Upper lobe of left lung (tissue), 6 donors: ENCODE data around the gene PAH. TPM values are rescaled to one million over a fixed set of nuclear protein-coding genes. Genes with fewer than 3 reads are reported as not detected.
A peak's percentile ranks its signal among the peaks of the same experiment; 100 is the strongest.

Source experiments
- ATAC-seq, 2 donors: fragments of 200-7000 bp; cut with Tn5 transposase; one replicate each; pipeline ENCODE4 v1.9.1; 2022; ENCODE audit warnings: mild to moderate bottlenecking in 2 of 2, moderate library complexity in 2 of 2; ENCODE audit not compliant: low FRiP score in 2 of 2
- DNase-seq, 2 donors: peaks; one replicate each; pipeline ENCODE4 v3.0.0-alpha.2; 2019 to 2020
- H3K27ac ChIP-seq, 4 donors: fragments of 200-600 bp; sonication (generic); one replicate each; pipeline ENCODE4 v1.5.1; 2016 to 2019
- H3K27me3 ChIP-seq, 4 donors: fragments of 200-600 bp; sonication (generic); one replicate each; pipeline ENCODE4 v1.5.1; 2017 to 2019
- H3K36me3 ChIP-seq, 4 donors: fragments of 200-600 bp; sonication (generic); one replicate each; pipeline ENCODE4 v1.5.1; 2016 to 2019
- H3K4me1 ChIP-seq, 4 donors: fragments of 200-600 bp; sonication (generic); one replicate each; pipeline ENCODE4 v1.5.1; 2018 to 2019
- H3K4me3 ChIP-seq, 4 donors: fragments of 200-600 bp; sonication (generic); one replicate each; pipeline ENCODE4 v1.5.1; 2017 to 2019; ENCODE audit warnings: mild to moderate bottlenecking in 2 of 4, moderate library complexity in 1 of 4
- H3K9me3 ChIP-seq, 4 donors: fragments of 200-600 bp; sonication (generic); one replicate each; pipeline ENCODE4 v1.5.1; 2018 to 2019
- EP300 ChIP-seq, 4 donors: sonication (generic); formaldehyde crosslinking; IDR thresholded peaks; one replicate each; pipeline ENCODE4 v1.5.1; 2017; ENCODE audit warnings: antibody characterized with exemption in 4 of 4, control low read depth in 2 of 4
- POLR2A ChIP-seq, 4 donors: fragments of 450-650 bp; IDR thresholded peaks; one replicate each; pipeline ENCODE4 v1.5.1; 2016 to 2017; ENCODE audit warnings: antibody characterized with exemption in 4 of 4, mild to moderate bottlenecking in 2 of 4
- POLR2AphosphoS5 ChIP-seq, 2 donors: sonication (generic); formaldehyde crosslinking; IDR thresholded peaks; one replicate each; pipeline ENCODE4 v1.5.1; 2017; ENCODE audit warnings: antibody characterized with exemption in 2 of 2
- WGBS, 2 donors: methylation state at CpG; one replicate each; pipeline ENCODE4 v1.1.5; 2017 to 2018; 5-methylcytosine and 5-hydroxymethylcytosine counted together
- total RNA-seq, 6 donors: library from RNA; depleted of rRNA in 4 of 6; stranded (reverse); fragments of >200 nt in 4 of 6; gene quantifications; one replicate each; pipeline versions ENCODE4 v1.1.0 to v1.2.1, GENCODE V29; 2016 to 2021
- TF ChIP-seq, protein P1 (sequence below), 6 experiments: fragments of 450-650 bp in 4 of 6; fragments of 200-600 bp in 2 of 6; sonication (generic) in 2 of 6; IDR thresholded peaks; one replicate each; pipeline ENCODE4 v1.5.1; 2016 to 2019; ENCODE audit warnings: antibody characterized with exemption in 6 of 6
- donor health status: DM: no; HTN: no; CAD: no; lungs with moderate emphysema.
- donor health status: DM: no; HTN: yes; CAD: no; lungs with severe emphysema.

Gene PAH
- total RNA-seq, 6 donors from 2014 or later = 0.89 to 1.2 TPM; not detected in 4

DNA sequence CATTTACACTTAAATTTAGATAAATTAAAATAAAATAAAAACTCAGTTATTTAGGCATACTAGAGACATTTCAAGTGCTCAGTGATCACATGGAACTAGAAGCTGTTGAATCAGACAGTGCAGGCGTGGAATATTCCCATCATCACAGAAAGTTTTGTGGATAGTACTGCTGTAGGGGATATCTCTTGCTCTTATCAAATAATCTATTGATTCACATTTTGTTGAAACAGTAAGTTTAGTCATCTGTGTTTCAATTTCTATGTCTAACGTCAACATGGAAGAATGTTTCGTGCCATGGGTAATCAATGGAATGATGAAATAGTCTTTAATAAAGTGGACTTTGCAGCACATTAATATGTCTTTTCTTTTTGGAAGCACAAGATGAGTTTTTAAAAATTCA lies 108.6 kb downstream of the PAH start:
- Histone ChIP-seq H3K36me3 (no peaks in the 10 kb centered on the region), H3K4me1 (no peaks in the 10 kb centered on the region), H3K9me3 (no peaks in the 10 kb centered on the region), H3K27ac (no peak overlapping the region), H3K4me3 (no peak overlapping the region), H3K27me3 (no peaks in the 10 kb centered on the region)
- WGBS, 2 donors = 89 to 94% methylated on average over 3 of the region's 3 CpGs
- TF ChIP-seq, protein P1, sequence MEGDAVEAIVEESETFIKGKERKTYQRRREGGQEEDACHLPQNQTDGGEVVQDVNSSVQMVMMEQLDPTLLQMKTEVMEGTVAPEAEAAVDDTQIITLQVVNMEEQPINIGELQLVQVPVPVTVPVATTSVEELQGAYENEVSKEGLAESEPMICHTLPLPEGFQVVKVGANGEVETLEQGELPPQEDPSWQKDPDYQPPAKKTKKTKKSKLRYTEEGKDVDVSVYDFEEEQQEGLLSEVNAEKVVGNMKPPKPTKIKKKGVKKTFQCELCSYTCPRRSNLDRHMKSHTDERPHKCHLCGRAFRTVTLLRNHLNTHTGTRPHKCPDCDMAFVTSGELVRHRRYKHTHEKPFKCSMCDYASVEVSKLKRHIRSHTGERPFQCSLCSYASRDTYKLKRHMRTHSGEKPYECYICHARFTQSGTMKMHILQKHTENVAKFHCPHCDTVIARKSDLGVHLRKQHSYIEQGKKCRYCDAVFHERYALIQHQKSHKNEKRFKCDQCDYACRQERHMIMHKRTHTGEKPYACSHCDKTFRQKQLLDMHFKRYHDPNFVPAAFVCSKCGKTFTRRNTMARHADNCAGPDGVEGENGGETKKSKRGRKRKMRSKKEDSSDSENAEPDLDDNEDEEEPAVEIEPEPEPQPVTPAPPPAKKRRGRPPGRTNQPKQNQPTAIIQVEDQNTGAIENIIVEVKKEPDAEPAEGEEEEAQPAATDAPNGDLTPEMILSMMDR (IDR thresholded peaks at IDR 0.05) = no peak
- no peak for TF ChIP-seq POLR2A (IDR thresholded peaks at IDR 0.05)
- no peak for TF ChIP-seq POLR2AphosphoS5 (IDR thresholded peaks at IDR 0.05)
- no peak for TF ChIP-seq EP300 (IDR thresholded peaks at IDR 0.05)
- ATAC-seq (no peak), DNase-seq (no peak)

DNA sequence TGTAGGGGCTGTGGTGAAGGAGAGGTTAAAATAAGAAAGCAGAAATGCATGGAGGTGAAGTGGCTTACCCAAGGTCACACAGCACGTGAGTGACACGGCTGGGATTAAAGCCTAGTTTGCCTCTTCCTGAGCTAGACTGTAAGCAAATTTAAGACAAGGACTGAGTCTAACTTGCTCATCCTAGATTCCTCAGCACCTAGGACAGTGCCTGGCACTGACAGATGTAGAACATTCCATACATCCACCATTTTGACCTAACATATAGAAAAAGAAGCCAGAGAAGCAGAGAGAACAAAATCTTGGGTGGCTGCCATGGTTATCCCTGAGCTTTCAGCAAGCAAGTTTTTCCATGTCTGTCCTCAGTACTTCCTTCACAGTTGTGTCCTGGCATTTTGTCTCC lies 110.5 kb downstream of the PAH start:
- WGBS, 2 donors = 77 to 91% methylated on average over 2 of the region's 2 CpGs
- H3K27me3 ChIP-seq = no peaks in the 10 kb centered on the region
- no peak for DNase-seq
- H3K27ac ChIP-seq = no peak overlapping the region
- H3K36me3 ChIP-seq = no peaks in the 10 kb centered on the region
- TF ChIP-seq EP300 (IDR thresholded peaks at IDR 0.05) = no peak
- no peak for TF ChIP-seq POLR2A (IDR thresholded peaks at IDR 0.05)
- no peak for TF ChIP-seq POLR2AphosphoS5 (IDR thresholded peaks at IDR 0.05)
- TF ChIP-seq, protein P1 (IDR thresholded peaks at IDR 0.05) = no peak
- no peak for ATAC-seq
- no peaks in the 10 kb centered on the region for H3K9me3 ChIP-seq
- H3K4me3 ChIP-seq = no peak overlapping the region
- no peaks in the 10 kb centered on the region for H3K4me1 ChIP-seq

DNA sequence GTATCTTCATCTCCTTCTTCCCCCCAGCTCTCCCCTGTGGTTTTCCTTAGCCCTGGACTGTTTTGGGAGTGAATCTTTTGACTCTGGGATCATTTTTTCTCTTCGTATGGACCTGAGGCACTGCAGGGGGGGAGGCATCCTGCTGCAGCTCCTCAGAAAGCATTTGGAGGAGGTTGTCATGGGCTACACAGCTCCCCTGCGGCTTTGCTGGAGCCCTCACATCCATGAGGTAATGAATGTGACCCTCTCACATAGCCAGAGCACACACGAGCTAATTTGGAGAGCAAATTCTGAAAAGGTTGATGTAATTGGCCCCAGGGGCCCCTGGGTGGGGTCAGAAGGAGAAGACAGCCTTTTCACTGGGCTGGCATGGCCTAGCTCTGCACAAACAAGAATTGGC lies 110.9 kb downstream of the PAH start:
- ATAC-seq = peak in 1 of 2 donors; percentile 56
- WGBS, 2 donors = 30 to 38% methylated on average over 3 of the region's 3 CpGs

DNA sequence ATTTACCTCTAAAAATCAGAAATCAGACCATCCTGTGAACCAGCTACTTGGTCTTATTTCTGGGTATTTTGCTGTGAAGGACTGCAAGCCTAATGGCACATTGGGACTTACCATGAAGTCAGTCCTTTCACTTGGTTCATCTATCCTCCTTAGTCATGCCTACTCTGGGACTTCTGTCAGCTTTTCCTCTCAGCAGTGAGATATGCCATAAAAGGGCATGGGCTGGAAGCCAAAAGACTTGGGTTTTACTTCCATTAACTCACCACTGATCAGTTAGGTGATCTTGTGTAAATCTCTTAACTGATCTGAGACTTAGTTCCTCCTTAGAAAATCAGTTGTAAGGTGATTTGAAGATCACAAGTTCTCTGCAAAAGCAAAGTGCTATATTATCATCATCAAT lies 116.5 kb downstream of the PAH start:
- ATAC-seq (no peak), DNase-seq (no peak)
- H3K36me3 ChIP-seq = no peaks in the 10 kb centered on the region
- H3K9me3 ChIP-seq = no peaks in the 10 kb centered on the region
- no peak overlapping the region for H3K4me3 ChIP-seq
- TF ChIP-seq EP300 (IDR thresholded peaks at IDR 0.05) (no peak), POLR2AphosphoS5 (IDR thresholded peaks at IDR 0.05) (no peak), POLR2A (IDR thresholded peaks at IDR 0.05) (no peak)
- TF ChIP-seq, protein P1 (IDR thresholded peaks at IDR 0.05) = no peak
- no peak overlapping the region for H3K27ac ChIP-seq
- H3K27me3 ChIP-seq = no peaks in the 10 kb centered on the region
- no peaks in the 10 kb centered on the region for H3K4me1 ChIP-seq

More for the DNA sequence above, 110.9 kb downstream of the PAH start:
- DNase-seq = no peak
- no peak for TF ChIP-seq POLR2AphosphoS5 (IDR thresholded peaks at IDR 0.05)
- TF ChIP-seq, protein P1 (IDR thresholded peaks at IDR 0.05) = no peak
- no peak for TF ChIP-seq EP300 (IDR thresholded peaks at IDR 0.05)
- no peak for TF ChIP-seq POLR2A (IDR thresholded peaks at IDR 0.05)
- H3K27ac ChIP-seq = no peak overlapping the region
- no peaks in the 10 kb centered on the region for H3K27me3 ChIP-seq
- no peaks in the 10 kb centered on the region for H3K4me1 ChIP-seq
- no peaks in the 10 kb centered on the region for H3K9me3 ChIP-seq
- H3K36me3 ChIP-seq = no peaks in the 10 kb centered on the region
- no peak overlapping the region for H3K4me3 ChIP-seq

DNA sequence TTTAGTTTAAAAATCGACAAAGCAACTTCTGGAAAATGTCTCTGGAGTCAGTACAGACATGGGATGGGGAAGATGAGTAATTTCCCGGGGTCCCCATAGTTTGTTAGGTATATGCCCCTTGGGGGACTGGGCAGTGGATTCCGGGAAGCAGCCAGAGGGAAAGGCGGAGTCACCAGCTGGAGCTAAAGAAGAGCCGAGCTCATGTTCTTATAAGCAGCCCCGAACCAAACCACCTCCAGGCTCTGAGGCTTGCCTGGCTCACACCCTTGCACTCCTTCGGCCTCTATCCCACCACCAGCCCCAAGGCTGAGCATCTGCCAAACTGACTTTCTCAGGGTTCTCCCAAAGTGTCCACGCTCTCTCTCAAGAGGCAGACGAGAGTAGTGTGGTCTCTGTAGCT lies 117.8 kb downstream of the PAH start:
- H3K9me3 ChIP-seq = no peaks in the 10 kb centered on the region
- H3K27ac ChIP-seq = no peak overlapping the region
- peak in 1 of 2 donors; percentile 25 for ATAC-seq
- no peaks in the 10 kb centered on the region for H3K36me3 ChIP-seq
- WGBS, 2 donors = 74 to 75% methylated on average over 9 of the region's 9 CpGs
- H3K4me3 ChIP-seq = no peak overlapping the region
- no peak for DNase-seq
- no peaks in the 10 kb centered on the region for H3K27me3 ChIP-seq
- H3K4me1 ChIP-seq = no peaks in the 10 kb centered on the region
- TF ChIP-seq POLR2A (IDR thresholded peaks at IDR 0.05) (no peak), POLR2AphosphoS5 (IDR thresholded peaks at IDR 0.05) (no peak), EP300 (IDR thresholded peaks at IDR 0.05) (no peak)
- TF ChIP-seq, protein P1 (IDR thresholded peaks at IDR 0.05) = no peak
